KMS-11 (cell line): ENCODE measurements around the gene MRTFA.

Source experiments
- H2AFZ ChIP-seq: fragments of 200-600 bp; sonication (generic); 2 replicates; pipeline ENCODE4 v1.6.1; 2016; ENCODE audit warnings: antibody characterized with exemption, mixed run types, low read depth
- H3K27ac ChIP-seq: fragments of 200-600 bp; sonication (generic); 2 replicates; pipeline ENCODE4 v1.6.1; 2016; ENCODE audit warnings: mild to moderate bottlenecking, mixed run types
- H3K27me3 ChIP-seq: fragments of 200-600 bp; sonication (generic); 2 replicates; pipeline ENCODE4 v1.6.1; 2017; ENCODE audit warnings: mild to moderate bottlenecking, low read depth, mixed run types, moderate library complexity; ENCODE audit not compliant: insufficient read depth
- H3K36me3 ChIP-seq: fragments of 200-600 bp; sonication (generic); 2 replicates; pipeline ENCODE4 v1.6.1; 2017; ENCODE audit warnings: mild to moderate bottlenecking, mixed run types; ENCODE audit not compliant: insufficient read depth
- H3K4me1 ChIP-seq: fragments of 200-600 bp; sonication (generic); 2 replicates; pipeline ENCODE4 v1.6.1; 2016; ENCODE audit warnings: mild to moderate bottlenecking, low read depth, mixed run types; ENCODE audit not compliant: poor library complexity, severe bottlenecking
- H3K4me2 ChIP-seq: fragments of 200-600 bp; sonication (generic); 2 replicates; pipeline ENCODE4 v1.7.0; 2016; ENCODE audit warnings: mild to moderate bottlenecking, mixed run types
- H3K4me3 ChIP-seq: fragments of 200-600 bp; sonication (generic); IDR thresholded peaks from 2 replicates; pipeline ENCODE4 v1.6.1; 2017; ENCODE audit warnings: low read depth, low read length, mixed read lengths; ENCODE audit not compliant: insufficient read depth
- H3K79me2 ChIP-seq: fragments of 200-600 bp; sonication (generic); 2 replicates; pipeline ENCODE4 v1.6.1; 2016; ENCODE audit warnings: low read depth, mixed run types; ENCODE audit not compliant: insufficient read depth
- H3K9ac ChIP-seq: fragments of 200-600 bp; sonication (generic); 2 replicates; pipeline ENCODE4 v1.6.1; 2016; ENCODE audit warnings: mild to moderate bottlenecking, mixed run types
- H4K20me1 ChIP-seq: fragments of 200-600 bp; sonication (generic); 2 replicates; pipeline ENCODE4 v1.6.1; 2016; ENCODE audit warnings: mild to moderate bottlenecking, mixed run types; ENCODE audit not compliant: insufficient read depth
- TF ChIP-seq, protein P1 (sequence below): fragments of 200-600 bp; sonication (generic); conservative IDR thresholded peaks from 2 replicates; pipeline ENCODE4 v1.6.1; 2017; ENCODE audit warnings: low read depth, mild to moderate bottlenecking, antibody characterized with exemption, low read length, moderate library complexity, mixed read lengths

The MRTFA gene

DNA sequence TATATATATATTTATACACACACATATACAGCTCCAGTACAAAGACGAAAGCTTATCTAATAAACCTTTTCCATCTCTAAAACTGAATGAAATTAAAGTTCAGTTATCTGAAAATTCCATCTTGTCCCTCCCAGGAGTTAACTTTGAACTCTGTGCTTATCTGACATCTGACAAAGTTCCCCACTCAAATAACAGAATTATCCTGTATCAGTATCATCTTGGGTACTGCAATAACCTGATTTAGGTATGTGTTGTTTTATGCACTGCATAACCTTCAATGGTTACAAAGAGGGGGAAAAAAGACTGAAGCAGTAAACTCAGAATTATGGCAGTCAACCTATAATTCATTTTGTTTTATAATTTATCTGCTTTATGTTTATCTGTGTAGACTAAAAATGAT is 169.5 kb downstream of the MRTFA start:
- Histone ChIP-seq H3K9ac (no peak overlapping the region), H3K27me3 (no peaks in the 10 kb centered on the region), H3K27ac (no peak overlapping the region), H2AFZ (no peak overlapping the region), H3K79me2 (no peaks in the 10 kb centered on the region), H4K20me1 (no peaks in the 10 kb centered on the region), H3K4me3 (no peak overlapping the region), H3K36me3 (no peaks in the 10 kb centered on the region), H3K4me2 (no peak overlapping the region), H3K4me1 (no peaks in the 10 kb centered on the region)
- TF ChIP-seq, protein P1, sequence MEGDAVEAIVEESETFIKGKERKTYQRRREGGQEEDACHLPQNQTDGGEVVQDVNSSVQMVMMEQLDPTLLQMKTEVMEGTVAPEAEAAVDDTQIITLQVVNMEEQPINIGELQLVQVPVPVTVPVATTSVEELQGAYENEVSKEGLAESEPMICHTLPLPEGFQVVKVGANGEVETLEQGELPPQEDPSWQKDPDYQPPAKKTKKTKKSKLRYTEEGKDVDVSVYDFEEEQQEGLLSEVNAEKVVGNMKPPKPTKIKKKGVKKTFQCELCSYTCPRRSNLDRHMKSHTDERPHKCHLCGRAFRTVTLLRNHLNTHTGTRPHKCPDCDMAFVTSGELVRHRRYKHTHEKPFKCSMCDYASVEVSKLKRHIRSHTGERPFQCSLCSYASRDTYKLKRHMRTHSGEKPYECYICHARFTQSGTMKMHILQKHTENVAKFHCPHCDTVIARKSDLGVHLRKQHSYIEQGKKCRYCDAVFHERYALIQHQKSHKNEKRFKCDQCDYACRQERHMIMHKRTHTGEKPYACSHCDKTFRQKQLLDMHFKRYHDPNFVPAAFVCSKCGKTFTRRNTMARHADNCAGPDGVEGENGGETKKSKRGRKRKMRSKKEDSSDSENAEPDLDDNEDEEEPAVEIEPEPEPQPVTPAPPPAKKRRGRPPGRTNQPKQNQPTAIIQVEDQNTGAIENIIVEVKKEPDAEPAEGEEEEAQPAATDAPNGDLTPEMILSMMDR, result no peak

DNA sequence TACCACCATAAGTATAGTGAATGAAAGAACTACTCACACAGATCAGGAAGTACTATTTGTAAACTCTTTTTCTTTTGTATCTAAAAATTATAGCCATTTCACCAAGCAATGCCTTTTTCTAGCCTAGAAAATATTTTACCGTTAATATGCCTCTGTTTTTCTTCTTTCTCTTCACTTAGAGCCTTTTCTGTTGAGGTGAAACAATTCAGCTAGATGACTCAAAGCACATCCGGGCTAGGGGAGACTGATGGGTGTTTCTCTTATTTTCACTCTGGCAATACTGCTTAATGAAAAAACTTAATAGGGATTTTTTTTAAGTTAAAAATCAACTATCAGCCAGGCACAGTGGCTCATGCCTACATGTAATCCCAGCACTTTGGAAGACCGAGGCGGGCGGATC is 172.8 kb downstream of the MRTFA start:
- no peak overlapping the region for H3K4me3 ChIP-seq
- H3K27ac ChIP-seq, result no peak overlapping the region
- no peak overlapping the region for H3K9ac ChIP-seq

DNA sequence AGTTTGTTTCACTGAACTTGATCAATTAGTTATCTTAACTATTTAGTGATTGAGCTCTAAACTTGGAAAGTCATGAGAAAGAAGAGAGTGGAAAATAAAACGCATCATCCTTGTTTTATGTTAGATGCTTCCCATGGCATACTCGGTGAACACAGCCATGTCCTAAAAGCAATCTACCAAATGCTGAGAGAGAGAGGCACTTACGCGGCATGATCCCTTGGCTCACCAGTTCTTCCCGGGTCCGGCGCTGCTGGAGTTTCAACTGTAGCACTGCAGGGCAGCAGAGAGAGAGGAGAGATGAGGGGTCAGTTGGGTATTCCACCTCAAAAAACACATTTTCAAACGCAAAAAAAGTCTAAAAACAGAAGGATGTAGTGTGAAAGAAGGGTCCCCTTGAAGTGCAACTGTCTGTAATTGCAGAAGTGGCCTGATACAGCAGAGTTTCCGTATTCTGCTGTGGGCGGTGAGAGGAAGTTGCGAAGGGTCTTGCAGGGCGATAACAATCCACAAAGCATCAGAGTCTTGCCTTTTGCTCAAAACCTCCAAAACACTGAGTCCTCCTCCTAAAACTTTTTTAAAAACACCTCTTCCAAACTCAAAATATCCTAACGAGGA is 173.4 kb downstream of the MRTFA start:
- Histone ChIP-seq H4K20me1 (no peaks in the 10 kb centered on the region), H3K4me2 (no peak overlapping the region), H3K27me3 (no peaks in the 10 kb centered on the region), H3K9ac (no peak overlapping the region), H3K4me1 (no peaks in the 10 kb centered on the region), H3K4me3 (no peak overlapping the region), H3K36me3 (no peaks in the 10 kb centered on the region), H3K79me2 (no peaks in the 10 kb centered on the region), H3K27ac (no peak overlapping the region), H2AFZ (no peak overlapping the region)
- TF ChIP-seq, protein P1, result no peak

More for the DNA sequence above, 172.8 kb downstream of the MRTFA start:
- H4K20me1 ChIP-seq, result no peaks in the 10 kb centered on the region
- TF ChIP-seq, protein P1, result no peak
- no peaks in the 10 kb centered on the region for H3K4me1 ChIP-seq
- H3K4me2 ChIP-seq, result no peak overlapping the region
- no peak overlapping the region for H2AFZ ChIP-seq
- no peaks in the 10 kb centered on the region for H3K27me3 ChIP-seq
- H3K79me2 ChIP-seq, result no peaks in the 10 kb centered on the region
- no peaks in the 10 kb centered on the region for H3K36me3 ChIP-seq

DNA sequence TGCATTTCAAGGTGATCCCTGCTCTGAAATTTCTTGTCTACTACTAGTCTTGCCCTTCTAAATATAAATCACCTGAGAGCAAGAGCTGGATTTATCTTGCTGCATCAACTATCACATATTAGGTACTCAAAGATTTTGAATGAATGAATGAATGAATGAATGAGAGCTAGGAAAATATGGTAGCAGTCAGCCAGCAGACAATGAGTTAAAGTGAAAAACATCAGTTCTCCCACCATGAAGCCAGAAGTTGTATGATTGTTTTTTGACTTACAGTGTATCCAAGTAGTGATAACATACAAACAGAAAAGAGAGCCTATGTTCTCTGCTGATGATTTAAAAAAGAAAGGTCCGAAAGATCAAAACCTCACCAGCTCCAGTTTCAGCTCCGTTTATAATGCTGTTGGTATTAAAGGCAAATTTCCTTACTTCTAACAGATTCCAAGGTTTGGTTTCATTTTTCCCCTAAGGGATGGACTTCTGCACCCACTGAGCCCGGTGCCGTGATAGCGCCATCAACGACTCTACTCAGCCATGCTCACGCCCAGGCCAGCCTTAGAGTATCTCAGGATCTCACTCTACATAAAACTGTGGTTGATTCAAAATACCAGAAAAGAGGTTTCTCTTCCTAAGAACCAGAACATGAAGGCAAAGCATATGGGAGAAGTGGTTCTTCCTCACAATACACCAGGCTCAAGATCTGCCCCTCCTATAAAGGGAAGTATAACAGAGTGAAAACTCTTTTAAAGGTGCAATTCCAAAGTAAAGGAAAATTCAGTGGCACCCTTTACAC is 174.1 kb downstream of the MRTFA start:
- H3K27ac ChIP-seq, result no peak overlapping the region
- H2AFZ ChIP-seq, result no peak overlapping the region
- H4K20me1 ChIP-seq, result no peaks in the 10 kb centered on the region
- no peaks in the 10 kb centered on the region for H3K4me1 ChIP-seq
- no peak overlapping the region for H3K4me2 ChIP-seq
- TF ChIP-seq, protein P1, result no peak
- H3K36me3 ChIP-seq, result no peaks in the 10 kb centered on the region
- H3K9ac ChIP-seq, result no peak overlapping the region
- H3K27me3 ChIP-seq, result no peaks in the 10 kb centered on the region
- H3K4me3 ChIP-seq, result no peak overlapping the region
- no peaks in the 10 kb centered on the region for H3K79me2 ChIP-seq
